ENCODE measurements around the gene ACTRT2.

ACTRT2 gene

GRCh38 chr1:3017440-3018050 lies 3.7 kb upstream of the ACTRT2 start:
- DNase-seq (ENCODE audit: low read depth in 2 of 2), result no peak

GRCh38 chr1:3018051-3018471 lies 3.2 kb upstream of the ACTRT2 start:
- no peak for DNase-seq (ENCODE audit: low read depth in 2 of 2)

DNA sequence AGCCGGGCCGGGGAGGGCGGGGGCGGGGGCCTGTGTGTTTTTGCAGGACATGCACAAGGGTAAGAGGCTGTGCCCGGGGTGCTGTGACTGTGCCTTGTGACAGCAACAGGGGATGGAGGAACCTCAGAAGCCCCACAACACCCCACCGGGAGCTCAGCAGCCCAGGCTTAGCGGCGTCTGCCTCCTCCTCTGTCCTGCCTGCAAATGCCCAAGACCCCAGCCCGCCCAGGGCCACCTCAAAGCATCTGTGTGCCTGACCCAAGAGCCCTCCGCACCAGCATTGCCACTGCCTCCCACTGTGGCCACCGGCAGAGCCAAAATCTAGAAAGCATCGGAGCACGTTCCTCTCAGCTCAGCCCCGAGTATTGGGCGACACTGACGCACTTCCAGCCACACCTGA lies 2.7 kb upstream of the ACTRT2 start:
- no peak for DNase-seq (ENCODE audit: low read depth in 2 of 2)

- DNase-seq (ENCODE audit: low read depth in 2 of 2), result no peak
These were observed 2.2 kb upstream of the ACTRT2 start for GRCh38 chr1:3019007-3019515.

- no peak for DNase-seq (ENCODE audit: low read depth in 2 of 2)
These were observed 1.7 kb upstream of the ACTRT2 start for GRCh38 chr1:3019516-3020051.

DNA sequence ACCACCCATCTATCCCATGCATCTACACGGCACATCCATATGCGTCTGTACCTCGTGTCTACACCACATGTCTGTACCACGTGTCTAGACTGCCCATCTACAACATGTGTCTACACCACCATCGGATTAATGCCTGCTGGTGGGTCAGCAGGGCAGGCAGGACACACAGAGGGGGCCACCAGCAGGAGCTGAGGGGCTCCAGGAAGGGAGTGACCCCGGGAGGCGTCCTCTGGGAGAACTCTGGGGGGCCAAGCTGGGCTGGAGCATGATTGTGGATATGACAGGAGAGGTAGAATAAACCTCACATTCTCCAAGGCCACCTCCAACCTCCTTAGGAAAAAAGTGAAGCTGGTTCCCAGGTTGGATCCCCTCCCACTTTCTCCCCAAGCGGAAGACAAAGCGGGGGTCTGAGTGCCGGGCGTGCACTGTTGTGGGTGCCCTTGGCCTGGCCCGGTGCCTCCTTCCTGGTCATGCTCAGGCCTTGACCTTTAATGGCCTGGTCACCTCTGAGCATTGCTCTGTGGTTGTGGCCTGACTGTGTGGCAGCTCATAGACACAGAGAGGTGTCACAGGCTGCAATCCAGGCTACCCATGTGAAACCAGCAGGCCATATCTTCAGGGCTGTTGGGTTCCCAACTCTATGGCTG lies 881 bp upstream of the ACTRT2 start:
- no peak for DNase-seq (ENCODE audit: low read depth in 2 of 2)

DNA sequence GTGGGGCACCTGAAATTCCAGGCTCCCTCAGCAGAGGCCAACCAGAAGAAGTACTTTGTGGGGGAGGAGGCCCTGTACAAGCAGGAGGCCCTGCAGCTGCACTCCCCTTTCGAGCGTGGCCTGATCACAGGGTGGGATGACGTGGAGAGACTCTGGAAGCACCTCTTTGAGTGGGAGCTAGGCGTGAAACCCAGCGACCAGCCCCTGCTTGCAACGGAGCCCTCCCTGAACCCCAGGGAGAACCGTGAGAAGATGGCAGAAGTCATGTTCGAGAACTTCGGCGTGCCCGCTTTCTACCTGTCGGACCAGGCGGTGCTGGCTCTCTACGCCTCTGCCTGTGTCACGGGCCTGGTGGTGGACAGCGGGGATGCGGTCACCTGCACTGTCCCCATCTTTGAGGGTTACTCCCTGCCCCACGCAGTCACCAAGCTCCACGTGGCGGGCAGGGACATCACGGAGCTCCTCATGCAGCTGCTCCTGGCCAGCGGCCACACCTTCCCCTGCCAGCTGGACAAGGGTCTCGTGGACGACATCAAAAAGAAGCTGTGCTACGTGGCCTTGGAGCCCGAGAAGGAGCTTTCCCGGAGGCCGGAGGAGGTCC lies 634 bp downstream of the ACTRT2 start:
- DNase-seq (ENCODE audit: low read depth in 2 of 2), result no peak

DNA sequence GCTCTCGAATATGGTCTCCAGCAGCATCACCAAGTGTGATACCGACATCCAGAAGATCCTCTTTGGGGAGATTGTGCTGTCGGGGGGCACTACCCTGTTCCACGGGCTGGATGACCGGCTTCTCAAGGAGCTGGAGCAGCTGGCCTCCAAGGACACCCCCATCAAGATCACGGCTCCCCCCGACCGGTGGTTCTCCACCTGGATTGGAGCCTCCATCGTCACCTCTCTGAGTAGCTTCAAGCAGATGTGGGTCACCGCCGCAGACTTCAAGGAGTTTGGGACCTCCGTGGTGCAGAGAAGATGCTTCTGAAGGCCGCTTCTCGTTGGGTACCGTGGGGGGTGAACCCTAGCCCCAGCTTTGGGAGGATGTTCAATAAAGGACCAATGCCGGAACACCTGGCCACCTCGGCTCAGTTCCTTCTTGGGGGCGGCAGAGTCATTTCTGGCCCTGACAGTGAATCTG lies 1.3 kb downstream of the ACTRT2 start:
- no peak for DNase-seq (ENCODE audit: low read depth in 2 of 2)

GRCh38 chr1:3022976-3023375 lies 1.7 kb downstream of the ACTRT2 start:
- no peak for DNase-seq (ENCODE audit: low read depth in 2 of 2)

GRCh38 chr1:3024019-3024418 lies 2.8 kb downstream of the ACTRT2 start:
- DNase-seq (ENCODE audit: low read depth in 2 of 2), result no peak

DNA sequence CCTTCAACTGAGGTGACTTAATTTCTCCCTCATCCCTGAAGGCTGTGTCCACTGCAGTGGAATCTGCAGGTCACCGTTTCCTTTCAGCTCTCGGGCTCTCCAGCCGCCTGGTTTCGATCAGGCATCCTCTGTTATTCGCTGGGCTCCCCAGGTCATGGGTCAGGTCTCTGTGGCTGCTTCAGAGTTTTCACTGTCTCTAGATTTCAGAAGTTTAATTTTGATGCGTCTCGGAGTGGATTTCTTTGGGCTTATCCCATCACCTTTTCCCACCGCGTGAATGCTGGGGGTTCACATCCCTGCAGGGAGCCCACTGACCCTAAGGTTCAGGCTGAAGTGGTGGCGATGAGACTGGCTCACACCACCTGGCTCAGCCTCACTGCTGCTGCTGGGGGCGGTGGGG lies 3.3 kb downstream of the ACTRT2 start:
- no peak for DNase-seq (ENCODE audit: low read depth in 2 of 2)

- DNase-seq (ENCODE audit: low read depth in 2 of 2), result no peak
These were observed 4.9 kb downstream of the ACTRT2 start for GRCh38 chr1:3026124-3026523.

DNA sequence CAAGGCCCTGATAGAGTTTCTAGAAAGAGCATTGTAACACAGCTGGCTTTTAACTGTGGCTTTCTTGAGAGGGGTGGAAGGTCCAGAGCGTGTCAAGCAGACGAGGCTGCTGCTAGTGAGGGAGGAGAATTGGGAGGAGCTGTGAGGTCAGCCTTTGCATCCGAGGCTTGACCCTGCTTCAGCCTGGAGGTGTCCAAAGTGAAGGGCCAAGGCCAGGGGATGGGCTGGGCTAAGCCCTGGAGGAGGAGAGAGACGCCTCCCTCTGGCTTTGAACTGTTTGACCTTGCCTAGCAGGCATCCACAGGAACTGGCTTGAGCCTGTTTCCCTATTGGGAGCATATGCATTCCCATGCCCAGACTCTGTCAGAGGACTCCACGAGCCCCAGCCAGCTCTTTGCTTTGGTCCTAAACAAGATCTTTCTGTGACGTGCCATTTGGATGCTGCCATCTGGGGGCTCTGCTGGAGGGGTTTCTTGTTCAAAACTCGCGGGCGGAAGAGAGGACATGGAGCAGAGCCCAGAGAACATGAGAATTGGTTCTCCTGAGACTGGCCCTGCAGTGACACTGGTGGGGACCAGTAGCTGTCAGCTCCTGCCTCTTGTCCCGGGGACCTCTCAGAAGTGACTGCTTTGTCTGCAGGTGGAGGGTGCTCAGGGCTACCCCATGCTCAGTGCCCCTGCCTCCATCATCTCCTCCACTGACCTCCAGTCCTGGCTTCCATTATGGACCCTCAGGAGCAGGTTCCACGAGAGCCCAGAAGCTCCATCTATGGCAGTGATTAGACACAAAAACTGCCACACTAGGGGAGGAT lies 5.5 kb downstream of the ACTRT2 start:
- DNase-seq (ENCODE audit: low read depth in 2 of 2), result no peak

GRCh38 chr1:3027611-3028371 lies 6.5 kb downstream of the ACTRT2 start:
- no peak for DNase-seq (ENCODE audit: low read depth in 2 of 2)

DNA sequence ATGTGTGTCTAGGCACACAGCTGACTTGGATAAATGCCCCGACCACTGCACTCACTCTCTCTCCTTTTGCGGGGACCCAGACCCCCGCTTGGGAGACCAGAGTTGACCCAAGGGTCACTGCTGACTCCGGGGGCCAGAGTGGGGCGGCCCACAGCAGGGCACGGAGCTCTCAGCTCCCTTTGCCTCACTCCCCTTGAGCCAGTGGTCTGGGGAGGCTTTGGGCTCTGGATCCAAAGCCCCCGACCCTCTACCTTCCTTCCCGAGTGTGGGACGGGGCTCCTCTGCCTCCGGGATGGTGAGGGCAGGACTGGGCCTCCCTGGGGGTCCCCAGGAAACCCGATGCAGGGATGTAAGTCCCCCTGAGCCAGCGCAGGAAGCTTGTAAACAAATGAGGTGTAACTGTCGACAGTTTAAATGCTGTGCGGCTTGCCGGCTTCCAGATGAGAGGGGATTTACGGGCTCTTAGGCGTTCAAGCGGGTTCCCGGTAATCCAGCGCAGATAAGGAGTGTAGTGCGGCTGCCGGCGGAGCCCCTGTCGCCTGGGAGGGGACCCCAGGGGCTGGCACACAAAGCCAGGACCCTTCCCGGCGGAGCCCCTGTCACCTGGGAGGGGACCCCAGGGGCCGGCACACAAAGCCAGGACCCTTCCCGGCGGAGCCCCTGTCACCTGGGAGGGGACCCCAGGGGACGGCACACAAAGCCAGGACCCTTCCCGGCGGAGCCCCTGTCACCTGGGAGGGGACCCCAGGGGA lies 7.4 kb downstream of the ACTRT2 start:
- no peak for DNase-seq (ENCODE audit: low read depth in 2 of 2)

- no peak for DNase-seq (ENCODE audit: low read depth in 2 of 2)
These were observed 8.3 kb downstream of the ACTRT2 start for GRCh38 chr1:3029481-3029961.

DNA sequence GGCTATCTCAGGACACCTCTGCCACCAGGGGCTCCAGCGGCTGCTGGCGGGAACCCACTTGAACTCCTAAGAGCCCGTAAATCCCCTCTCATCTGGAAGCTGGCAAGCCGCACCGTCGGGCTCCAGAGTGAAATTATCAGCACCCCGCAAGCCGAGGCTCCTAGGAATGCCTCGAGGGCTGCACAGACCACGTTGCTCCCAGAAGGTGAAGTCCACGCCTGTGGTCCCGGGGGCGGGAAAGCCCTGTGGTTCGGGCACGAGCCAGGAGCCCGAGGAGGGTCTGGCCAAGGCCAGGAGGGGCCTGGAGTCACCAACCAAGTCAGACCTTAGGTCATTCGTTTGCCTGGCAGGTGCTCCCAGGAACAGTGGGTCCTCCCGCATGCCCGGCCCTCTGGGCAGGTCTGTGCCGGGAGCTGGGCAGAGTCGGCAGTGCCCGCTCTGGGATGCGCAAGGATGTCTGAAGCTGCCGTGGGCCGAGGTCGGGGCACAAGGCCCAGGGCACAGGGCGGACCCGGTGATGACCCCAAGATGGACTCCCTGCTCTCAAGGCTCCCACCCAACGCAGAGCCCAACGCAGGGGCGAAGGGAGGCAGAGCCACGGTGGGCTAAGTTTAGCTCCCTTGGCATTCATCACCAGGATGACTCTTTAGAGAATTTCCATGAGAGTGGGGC lies 8.9 kb downstream of the ACTRT2 start:
- DNase-seq (ENCODE audit: low read depth in 2 of 2), result no peak

GRCh38 chr1:3030663-3031381 lies 9.6 kb downstream of the ACTRT2 start:
- no peak for DNase-seq (ENCODE audit: low read depth in 2 of 2)
